Measurements from ENCODE around the gene SLC26A6. TPM values are rescaled to one million over a fixed set of nuclear protein-coding genes. Genes with fewer than 3 reads are reported as not detected.

SLC26A6 gene
- total RNA-seq, 1 experiment from 2014 or later: 44.9 TPM

- DNase-seq (no peak), ATAC-seq (no peak)
- no peak overlapping the region for H2AFZ ChIP-seq (ENCODE audit: low read length)
- no peaks in the 10 kb centered on the region for H3F3A ChIP-seq (ENCODE audit: low read length, unreplicated experiment)
- H3K4me2 ChIP-seq (ENCODE audit: low read length): no peak overlapping the region
- H3K27me3 ChIP-seq (ENCODE audit: low read length): no peaks in the 10 kb centered on the region
- peaks cover 28% of the 10 kb centered on the region for H3K36me3 ChIP-seq (ENCODE audit: low read depth, low read length)
- no peaks in the 10 kb centered on the region for H3K9me2 ChIP-seq (replicated peaks; ENCODE audit: low read length)
- H3K9me3 ChIP-seq (ENCODE audit: low read length): no peaks in the 10 kb centered on the region
- H3K9ac ChIP-seq (ENCODE audit: low read length): no peak overlapping the region
- no peaks in the 10 kb centered on the region for H4K20me1 ChIP-seq (ENCODE audit: low read length)
- BruUV-seq (replicated peaks): no TSS peak
- H3K4me1 ChIP-seq (ENCODE audit: insufficient read depth, low read length): peaks cover 9% of the 10 kb centered on the region
- ChIA-PET POLR2A (ENCODE audit: unreplicated experiment) (no interaction called here), CTCF (no interaction called here)
- no peak overlapping the region for H3K27ac ChIP-seq (ENCODE audit: low read length)
- no peak overlapping the region for H3K4me3 ChIP-seq (ENCODE audit: low read length)
- TF ChIP-seq EZH2 (IDR thresholded peaks at IDR 0.05; ENCODE audit: low read length, unreplicated experiment) (no peak), CTCF (conservative IDR thresholded peaks at IDR 0.05; ENCODE audit: low read depth, low read length) (no peak), EZH2phosphoT487 (IDR thresholded peaks at IDR 0.05; ENCODE audit: borderline replicate concordance, low read length) (no peak)
- intact Hi-C loops (cut with micrococcal nuclease): no loop called here
- H3K79me2 ChIP-seq (ENCODE audit: low read length): peaks cover 18% of the 10 kb centered on the region
These were observed 4.9 kb downstream of the SLC26A6 start for GRCh38 chr3:48630407-48630806.

GRCh38 chr3:48629894-48630293 lies 5.4 kb downstream of the SLC26A6 start:
- TF ChIP-seq EZH2phosphoT487 (IDR thresholded peaks at IDR 0.05; ENCODE audit: borderline replicate concordance, low read length) (no peak), EZH2 (IDR thresholded peaks at IDR 0.05; ENCODE audit: low read length, unreplicated experiment) (no peak), CTCF (conservative IDR thresholded peaks at IDR 0.05; ENCODE audit: low read depth, low read length) (no peak)
- H3F3A ChIP-seq (ENCODE audit: low read length, unreplicated experiment): no peaks in the 10 kb centered on the region
- no peak overlapping the region for H3K27ac ChIP-seq (ENCODE audit: low read length)
- H3K79me2 ChIP-seq (ENCODE audit: low read length): peaks cover 15% of the 10 kb centered on the region
- H4K20me1 ChIP-seq (ENCODE audit: low read length): no peaks in the 10 kb centered on the region
- POLR2A ChIA-PET (ENCODE audit: unreplicated experiment): no interaction called here
- CTCF ChIA-PET: no interaction called here
- H3K36me3 ChIP-seq (ENCODE audit: low read depth, low read length): peaks cover 28% of the 10 kb centered on the region
- no peaks in the 10 kb centered on the region for H3K27me3 ChIP-seq (ENCODE audit: low read length)
- intact Hi-C loops (cut with micrococcal nuclease): no loop called here
- no peak overlapping the region for H3K4me3 ChIP-seq (ENCODE audit: low read length)
- BruUV-seq (replicated peaks): no TSS peak
- DNase-seq (no peak), ATAC-seq (no peak)
- H3K9me2 ChIP-seq (replicated peaks; ENCODE audit: low read length): no peaks in the 10 kb centered on the region
- H3K4me2 ChIP-seq (ENCODE audit: low read length): no peak overlapping the region
- H3K4me1 ChIP-seq (ENCODE audit: insufficient read depth, low read length): peaks cover 9% of the 10 kb centered on the region
- H3K9ac ChIP-seq (ENCODE audit: low read length): no peak overlapping the region
- no peak overlapping the region for H2AFZ ChIP-seq (ENCODE audit: low read length)
- no peaks in the 10 kb centered on the region for H3K9me3 ChIP-seq (ENCODE audit: low read length)

GRCh38 chr3:48628277-48629017 lies 6.8 kb downstream of the SLC26A6 start:
- intact Hi-C loops (cut with micrococcal nuclease): no loop called here
- TF ChIP-seq CTCF (conservative IDR thresholded peaks at IDR 0.05; ENCODE audit: low read depth, low read length) (no peak), EZH2phosphoT487 (IDR thresholded peaks at IDR 0.05; ENCODE audit: borderline replicate concordance, low read length) (no peak), EZH2 (IDR thresholded peaks at IDR 0.05; ENCODE audit: low read length, unreplicated experiment) (no peak)
- H3K4me2 ChIP-seq (ENCODE audit: low read length): no peak overlapping the region
- H3K4me1 ChIP-seq (ENCODE audit: insufficient read depth, low read length): no peaks in the 10 kb centered on the region
- DNase-seq (no peak), ATAC-seq (no peak)
- H3K4me3 ChIP-seq (ENCODE audit: low read length): no peak overlapping the region
- H3K79me2 ChIP-seq (ENCODE audit: low read length): peaks cover 2% of the 10 kb centered on the region; the same call in 1 of the 2 replicates
- no peak overlapping the region for H3K9ac ChIP-seq (ENCODE audit: low read length)
- H3K27ac ChIP-seq (ENCODE audit: low read length): no peak overlapping the region
- no peaks in the 10 kb centered on the region for H3K9me2 ChIP-seq (replicated peaks; ENCODE audit: low read length)
- peaks cover 28% of the 10 kb centered on the region for H3K36me3 ChIP-seq (ENCODE audit: low read depth, low read length)
- H2AFZ ChIP-seq (ENCODE audit: low read length): no peak overlapping the region
- no peaks in the 10 kb centered on the region for H4K20me1 ChIP-seq (ENCODE audit: low read length)
- H3K27me3 ChIP-seq (ENCODE audit: low read length): no peaks in the 10 kb centered on the region
- no peaks in the 10 kb centered on the region for H3F3A ChIP-seq (ENCODE audit: low read length, unreplicated experiment)
- ChIA-PET POLR2A (ENCODE audit: unreplicated experiment) (no interaction called here), CTCF (interaction anchor here (0.7 kb wide), 1 partner anchor 476 kb away, joined by 3 read pairs; no protein-coding TSS in a partner anchor)
- no peaks in the 10 kb centered on the region for H3K9me3 ChIP-seq (ENCODE audit: low read length)
- no TSS peak for BruUV-seq (replicated peaks)
